Panc1 (cell line): ENCODE data around the gene CCSER2.

Experiments used
- TF ChIP-seq, protein P1 (sequence below): fragments of 450-650 bp; IDR thresholded peaks from 2 replicates; pipeline ENCODE4 v1.5.1; 2017; ENCODE audit warnings: mild to moderate bottlenecking
- TF ChIP-seq, protein P2 (sequence below), 2 experiments: IDR thresholded peaks; 2 replicates each; pipeline ENCODE4 v1.6.1; 2011 to 2012; ENCODE audit warnings: low read depth in 2 of 2, control low read depth in 1 of 2, low read length in 1 of 2, mild to moderate bottlenecking in 1 of 2, moderate library complexity in 1 of 2; ENCODE audit not compliant: insufficient read depth in 1 of 2

DNA sequence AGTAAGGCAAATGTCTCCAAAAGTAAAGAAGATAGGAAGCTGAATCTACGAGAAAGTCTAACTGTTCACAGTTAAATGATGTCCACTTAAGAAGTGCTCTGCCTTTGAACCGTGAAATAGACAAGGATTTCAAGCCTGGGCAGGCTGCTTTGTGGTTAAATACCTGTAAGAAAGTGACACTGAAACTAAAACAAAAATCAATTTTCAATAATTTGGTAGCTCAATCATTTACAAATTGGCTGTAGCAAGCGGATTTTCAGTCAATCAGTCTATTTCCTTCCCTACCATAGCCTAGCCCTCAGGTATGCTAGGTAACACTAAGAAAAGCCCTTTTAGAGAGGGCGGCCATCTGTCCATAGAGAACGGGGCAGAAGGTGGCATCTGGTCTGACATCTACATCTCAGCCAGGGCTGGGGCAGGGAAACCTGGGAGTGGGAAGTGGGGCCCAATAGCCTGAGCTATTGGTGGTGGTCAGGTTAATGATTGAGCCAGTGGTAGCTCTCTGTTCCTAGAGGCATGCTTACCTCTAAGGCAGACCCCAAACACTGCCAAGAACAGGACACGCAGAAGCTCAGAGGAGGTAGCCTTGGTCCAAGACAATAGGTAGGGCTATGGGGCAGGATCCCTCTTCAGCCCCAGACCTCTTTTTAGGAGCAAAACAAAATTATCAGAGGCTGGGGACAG is 223.2 kb downstream of the CCSER2 start:
- TF ChIP-seq, protein P1, sequence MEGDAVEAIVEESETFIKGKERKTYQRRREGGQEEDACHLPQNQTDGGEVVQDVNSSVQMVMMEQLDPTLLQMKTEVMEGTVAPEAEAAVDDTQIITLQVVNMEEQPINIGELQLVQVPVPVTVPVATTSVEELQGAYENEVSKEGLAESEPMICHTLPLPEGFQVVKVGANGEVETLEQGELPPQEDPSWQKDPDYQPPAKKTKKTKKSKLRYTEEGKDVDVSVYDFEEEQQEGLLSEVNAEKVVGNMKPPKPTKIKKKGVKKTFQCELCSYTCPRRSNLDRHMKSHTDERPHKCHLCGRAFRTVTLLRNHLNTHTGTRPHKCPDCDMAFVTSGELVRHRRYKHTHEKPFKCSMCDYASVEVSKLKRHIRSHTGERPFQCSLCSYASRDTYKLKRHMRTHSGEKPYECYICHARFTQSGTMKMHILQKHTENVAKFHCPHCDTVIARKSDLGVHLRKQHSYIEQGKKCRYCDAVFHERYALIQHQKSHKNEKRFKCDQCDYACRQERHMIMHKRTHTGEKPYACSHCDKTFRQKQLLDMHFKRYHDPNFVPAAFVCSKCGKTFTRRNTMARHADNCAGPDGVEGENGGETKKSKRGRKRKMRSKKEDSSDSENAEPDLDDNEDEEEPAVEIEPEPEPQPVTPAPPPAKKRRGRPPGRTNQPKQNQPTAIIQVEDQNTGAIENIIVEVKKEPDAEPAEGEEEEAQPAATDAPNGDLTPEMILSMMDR: no peak
- TF ChIP-seq, protein P2, sequence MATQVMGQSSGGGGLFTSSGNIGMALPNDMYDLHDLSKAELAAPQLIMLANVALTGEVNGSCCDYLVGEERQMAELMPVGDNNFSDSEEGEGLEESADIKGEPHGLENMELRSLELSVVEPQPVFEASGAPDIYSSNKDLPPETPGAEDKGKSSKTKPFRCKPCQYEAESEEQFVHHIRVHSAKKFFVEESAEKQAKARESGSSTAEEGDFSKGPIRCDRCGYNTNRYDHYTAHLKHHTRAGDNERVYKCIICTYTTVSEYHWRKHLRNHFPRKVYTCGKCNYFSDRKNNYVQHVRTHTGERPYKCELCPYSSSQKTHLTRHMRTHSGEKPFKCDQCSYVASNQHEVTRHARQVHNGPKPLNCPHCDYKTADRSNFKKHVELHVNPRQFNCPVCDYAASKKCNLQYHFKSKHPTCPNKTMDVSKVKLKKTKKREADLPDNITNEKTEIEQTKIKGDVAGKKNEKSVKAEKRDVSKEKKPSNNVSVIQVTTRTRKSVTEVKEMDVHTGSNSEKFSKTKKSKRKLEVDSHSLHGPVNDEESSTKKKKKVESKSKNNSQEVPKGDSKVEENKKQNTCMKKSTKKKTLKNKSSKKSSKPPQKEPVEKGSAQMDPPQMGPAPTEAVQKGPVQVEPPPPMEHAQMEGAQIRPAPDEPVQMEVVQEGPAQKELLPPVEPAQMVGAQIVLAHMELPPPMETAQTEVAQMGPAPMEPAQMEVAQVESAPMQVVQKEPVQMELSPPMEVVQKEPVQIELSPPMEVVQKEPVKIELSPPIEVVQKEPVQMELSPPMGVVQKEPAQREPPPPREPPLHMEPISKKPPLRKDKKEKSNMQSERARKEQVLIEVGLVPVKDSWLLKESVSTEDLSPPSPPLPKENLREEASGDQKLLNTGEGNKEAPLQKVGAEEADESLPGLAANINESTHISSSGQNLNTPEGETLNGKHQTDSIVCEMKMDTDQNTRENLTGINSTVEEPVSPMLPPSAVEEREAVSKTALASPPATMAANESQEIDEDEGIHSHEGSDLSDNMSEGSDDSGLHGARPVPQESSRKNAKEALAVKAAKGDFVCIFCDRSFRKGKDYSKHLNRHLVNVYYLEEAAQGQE (IDR thresholded peaks at IDR 0.05; ENCODE audit: insufficient read depth in 1 of 2, low read depth in 2 of 2, low read length in 1 of 2): no peak
